Naive thymus-derived CD8-positive, alpha-beta T cell (primary cell): ENCODE data around the gene TPM1. TPM values are rescaled to one million over a fixed set of nuclear protein-coding genes. Genes with fewer than 3 reads are reported as not detected.

Source experiments
- ATAC-seq, 2 donors: fragments of 150-1000 bp; cut with Tn5 transposase in 1 of 2; sonication (Bioruptor Pico), chemical (Tn5 transposase) in 1 of 2; 1 replicate in 1 of 2; 2 replicates in 1 of 2; pipeline ENCODE4 v1.10.0; 2021; ENCODE audit warnings: mild to moderate bottlenecking in 2 of 2, moderate library complexity in 2 of 2
- POLR2A ChIA-PET: fragments of 350-600 bp; sonication (Branson Sonifier 250); formaldehyde crosslinking; loops from one replicate; lab custom pipeline; 2021; ENCODE audit warnings: antibody characterized with exemption; lab: Charles Lee
- DNase-seq, 10 donors: peaks; one replicate each; pipeline versions ENCODE4 v3.0.0 to v3.0.0-alpha.2; 2020 to 2022
- H3K27ac Mint-ChIP-seq, 10 donors: one replicate each; pipeline ENCODE4 v1.8.0; 2020 to 2022; ENCODE audit warnings: mild to moderate bottlenecking in 10 of 10, mixed read lengths in 10 of 10, moderate library complexity in 4 of 10, inconsistent platforms in 1 of 10
- H3K27me3 Mint-ChIP-seq, 5 donors: one replicate each; pipeline ENCODE4 v1.8.0; 2021 to 2022; ENCODE audit warnings: mixed read lengths in 5 of 5
- H3K36me3 Mint-ChIP-seq, 3 donors: one replicate each; pipeline ENCODE4 v1.8.0; 2020 to 2022; ENCODE audit warnings: mixed read lengths in 3 of 3, mild to moderate bottlenecking in 2 of 3, inconsistent platforms in 1 of 3
- H3K4me1 Mint-ChIP-seq, 4 donors: one replicate each; pipeline ENCODE4 v1.8.0; 2021 to 2022; ENCODE audit warnings: mixed read lengths in 4 of 4
- H3K4me3 Mint-ChIP-seq, 10 donors: one replicate each; pipeline ENCODE4 v1.8.0; 2020 to 2022; ENCODE audit warnings: mild to moderate bottlenecking in 10 of 10, mixed read lengths in 10 of 10, moderate library complexity in 6 of 10, inconsistent platforms in 1 of 10
- H3K9me3 Mint-ChIP-seq, 9 donors: one replicate each; pipeline ENCODE4 v1.8.0; 2020 to 2022; ENCODE audit warnings: mixed read lengths in 9 of 9, mild to moderate bottlenecking in 3 of 9, inconsistent platforms in 1 of 9, moderate library complexity in 1 of 9
- polyA plus RNA-seq, 3 donors: library from polyadenylated mRNA; unstranded; fragments of 300-500 nt; fragmentation: Illumina TruSeq; gene quantifications; one replicate each; pipeline ENCODE4 v1.2.3, GENCODE V29; 2021
- total RNA-seq, 8 experiments: library from RNA in 2 of 8; stranded (reverse) in 2 of 8; gene quantifications; one replicate each; pipeline ENCODE4 v1.2.3 and lab custom pipeline; 2021 to 2026

The TPM1 gene
- total and polyA plus RNA-seq, 5 experiments from 2014 or later, result 5.1 to 21.2 (median 6.0) TPM

- POLR2A ChIA-PET, result interaction anchor here (0.6 kb wide), 1 partner anchor 255 kb away, joined by 5 read pairs; no protein-coding TSS in a partner anchor
- no peak overlapping the region for H3K4me3 Mint-ChIP-seq
- H3K27ac Mint-ChIP-seq, result no peak overlapping the region
- H3K36me3 Mint-ChIP-seq, result no peaks in the 10 kb centered on the region
- H3K9me3 Mint-ChIP-seq, result no peaks in the 10 kb centered on the region
- DNase-seq, result no peak
- peaks cover 4 to 8% (median 7%) of the 10 kb centered on the region in 4 donors for H3K4me1 Mint-ChIP-seq
- no peak for ATAC-seq
- peaks cover 14 to 42% (median 29%) of the 10 kb centered on the region in 5 donors for H3K27me3 Mint-ChIP-seq
These were observed 4.4 kb upstream of the TPM1 start for GRCh38 chr15:63037976-63038720.

- ATAC-seq (no peak), DNase-seq (no peak)
- Mint-ChIP-seq H3K27me3 (peaks cover 16 to 52% (median 34%) of the 10 kb centered on the region in 5 donors), H3K36me3 (no peaks in the 10 kb centered on the region), H3K27ac (no peak overlapping the region), H3K4me1 (peaks cover 6 to 16% (median 13%) of the 10 kb centered on the region in 4 donors), H3K9me3 (no peaks in the 10 kb centered on the region), H3K4me3 (no peak overlapping the region)
- POLR2A ChIA-PET, result no interaction called here
These were observed 3.4 kb upstream of the TPM1 start for GRCh38 chr15:63038926-63039673.

DNA sequence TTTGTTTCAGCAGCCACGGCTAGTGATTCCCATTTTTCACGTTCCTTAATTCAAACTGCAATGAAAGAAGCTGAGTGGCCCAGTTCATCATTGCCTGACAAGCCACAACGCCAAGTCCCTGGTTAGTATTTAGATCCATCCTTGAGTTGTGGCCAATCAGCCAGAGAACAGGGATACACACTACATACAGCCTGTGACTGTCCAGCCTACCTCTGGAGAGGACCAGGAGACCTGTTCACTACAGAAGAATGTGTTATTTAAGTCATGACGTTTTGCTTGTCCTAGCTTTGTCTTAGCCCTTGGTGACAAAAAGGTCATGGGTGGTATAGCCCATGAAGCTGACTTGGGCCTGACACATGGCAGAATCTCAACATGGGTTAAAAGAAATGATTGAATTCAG lies 2.7 kb upstream of the TPM1 start:
- peaks cover 6 to 19% (median 14%) of the 10 kb centered on the region in 4 donors for H3K4me1 Mint-ChIP-seq
- ATAC-seq, result no peak
- H3K4me3 Mint-ChIP-seq, result no peak overlapping the region
- no peaks in the 10 kb centered on the region for H3K36me3 Mint-ChIP-seq
- peaks cover 21 to 59% (median 41%) of the 10 kb centered on the region in 5 donors for H3K27me3 Mint-ChIP-seq
- no peak for DNase-seq
- POLR2A ChIA-PET, result no interaction called here
- no peaks in the 10 kb centered on the region for H3K9me3 Mint-ChIP-seq
- no peak overlapping the region for H3K27ac Mint-ChIP-seq

DNA sequence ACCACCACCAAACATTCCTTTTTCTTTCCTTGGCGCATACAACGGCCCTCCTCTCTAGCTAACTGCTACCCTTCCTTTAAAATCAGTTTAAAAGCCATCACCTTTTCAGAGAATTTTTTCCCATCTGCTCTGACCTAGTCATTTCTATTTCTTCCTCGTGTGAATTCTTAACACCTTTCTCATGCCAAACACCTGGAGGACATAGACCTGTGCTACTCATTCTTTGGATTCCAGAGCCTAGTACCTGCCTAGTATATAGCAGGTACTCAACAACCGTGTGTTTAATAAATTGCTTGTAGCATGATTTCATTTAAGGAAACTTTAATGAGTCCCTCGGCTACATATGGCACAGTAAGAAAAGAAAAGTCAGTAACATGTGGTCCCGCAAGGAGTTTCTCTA lies 2.0 kb upstream of the TPM1 start:
- Mint-ChIP-seq H3K4me1 (peaks cover 6 to 19% (median 14%) of the 10 kb centered on the region in 4 donors), H3K36me3 (no peaks in the 10 kb centered on the region), H3K4me3 (no peak overlapping the region), H3K27me3 (peaks cover 26 to 66% (median 47%) of the 10 kb centered on the region in 5 donors), H3K27ac (no peak overlapping the region), H3K9me3 (no peaks in the 10 kb centered on the region)
- POLR2A ChIA-PET, result no interaction called here
- DNase-seq (no peak), ATAC-seq (no peak)

GRCh38 chr15:63040954-63041353 lies 1.6 kb upstream of the TPM1 start:
- POLR2A ChIA-PET, result no interaction called here
- H3K4me3 Mint-ChIP-seq, result peak overlapping the region in 3 of 10 donors; percentile 8 to 56 (median 11)
- no peaks in the 10 kb centered on the region for H3K36me3 Mint-ChIP-seq
- DNase-seq (no peak), ATAC-seq (no peak)
- peaks cover 29 to 70% (median 51%) of the 10 kb centered on the region in 5 donors for H3K27me3 Mint-ChIP-seq
- H3K9me3 Mint-ChIP-seq, result no peaks in the 10 kb centered on the region
- no peak overlapping the region for H3K27ac Mint-ChIP-seq
- peaks cover 6 to 19% (median 14%) of the 10 kb centered on the region in 4 donors for H3K4me1 Mint-ChIP-seq

GRCh38 chr15:63041402-63041973 lies 1.1 kb upstream of the TPM1 start:
- H3K4me3 Mint-ChIP-seq, result peak overlapping the region in 9 of 10 donors; percentile 11 to 73 (median 56)
- peaks cover 6 to 19% (median 14%) of the 10 kb centered on the region in 4 donors for H3K4me1 Mint-ChIP-seq
- peak overlapping the region in 1 of 10 donors; percentile 33 for H3K27ac Mint-ChIP-seq
- POLR2A ChIA-PET, result no interaction called here
- DNase-seq, result no peak
- peaks cover 29 to 76% (median 53%) of the 10 kb centered on the region in 5 donors for H3K27me3 Mint-ChIP-seq
- H3K9me3 Mint-ChIP-seq, result no peaks in the 10 kb centered on the region
- no peak for ATAC-seq
- no peaks in the 10 kb centered on the region for H3K36me3 Mint-ChIP-seq

GRCh38 chr15:63042877-63043334 lies 359 bp downstream of the TPM1 start:
- Mint-ChIP-seq H3K9me3 (no peaks in the 10 kb centered on the region), H3K27ac (peak overlapping the region in 1 of 10 donors; percentile 40), H3K36me3 (no peaks in the 10 kb centered on the region), H3K4me1 (peaks cover 6 to 24% (median 17%) of the 10 kb centered on the region in 4 donors), H3K4me3 (peak overlapping the region; percentile 59 to 81 (median 76)), H3K27me3 (peaks cover 28 to 87% (median 60%) of the 10 kb centered on the region in 5 donors)
- DNase-seq (peak in 2 of 10 donors; percentile 6 to 23), ATAC-seq (peak; percentile 35 to 37)
- POLR2A ChIA-PET, result no interaction called here

- Mint-ChIP-seq H3K27ac (no peak overlapping the region), H3K4me1 (peaks cover 6 to 26% (median 18%) of the 10 kb centered on the region in 4 donors), H3K4me3 (peak overlapping the region; percentile 59 to 81 (median 76)), H3K9me3 (no peaks in the 10 kb centered on the region), H3K27me3 (peaks cover 28 to 87% (median 60%) of the 10 kb centered on the region in 5 donors), H3K36me3 (no peaks in the 10 kb centered on the region)
- DNase-seq (peak in 3 of 10 donors; percentile 11 to 14 (median 11)), ATAC-seq (no peak)
- POLR2A ChIA-PET, result no interaction called here
These were observed 959 bp downstream of the TPM1 start for GRCh38 chr15:63043335-63044076.

GRCh38 chr15:63044077-63044644 lies 1.6 kb downstream of the TPM1 start:
- H3K27ac Mint-ChIP-seq, result no peak overlapping the region
- no peak for ATAC-seq
- no peaks in the 10 kb centered on the region for H3K36me3 Mint-ChIP-seq
- DNase-seq, result no peak
- POLR2A ChIA-PET, result no interaction called here
- peak overlapping the region in 8 of 10 donors; percentile 12 to 70 (median 58) for H3K4me3 Mint-ChIP-seq
- H3K4me1 Mint-ChIP-seq, result peaks cover 10 to 30% (median 21%) of the 10 kb centered on the region in 4 donors
- no peaks in the 10 kb centered on the region for H3K9me3 Mint-ChIP-seq
- peaks cover 28 to 82% (median 57%) of the 10 kb centered on the region in 5 donors for H3K27me3 Mint-ChIP-seq

GRCh38 chr15:63044645-63045464 lies 2.3 kb downstream of the TPM1 start:
- peaks cover 16 to 37% (median 27%) of the 10 kb centered on the region in 4 donors for H3K4me1 Mint-ChIP-seq
- H3K27me3 Mint-ChIP-seq, result peaks cover 28 to 76% (median 53%) of the 10 kb centered on the region in 5 donors
- no peak overlapping the region for H3K27ac Mint-ChIP-seq
- DNase-seq (no peak), ATAC-seq (no peak)
- H3K36me3 Mint-ChIP-seq, result no peaks in the 10 kb centered on the region
- H3K9me3 Mint-ChIP-seq, result no peaks in the 10 kb centered on the region
- POLR2A ChIA-PET, result no interaction called here
- H3K4me3 Mint-ChIP-seq, result peak overlapping the region in 5 of 10 donors; percentile 12 to 70 (median 62)

DNA sequence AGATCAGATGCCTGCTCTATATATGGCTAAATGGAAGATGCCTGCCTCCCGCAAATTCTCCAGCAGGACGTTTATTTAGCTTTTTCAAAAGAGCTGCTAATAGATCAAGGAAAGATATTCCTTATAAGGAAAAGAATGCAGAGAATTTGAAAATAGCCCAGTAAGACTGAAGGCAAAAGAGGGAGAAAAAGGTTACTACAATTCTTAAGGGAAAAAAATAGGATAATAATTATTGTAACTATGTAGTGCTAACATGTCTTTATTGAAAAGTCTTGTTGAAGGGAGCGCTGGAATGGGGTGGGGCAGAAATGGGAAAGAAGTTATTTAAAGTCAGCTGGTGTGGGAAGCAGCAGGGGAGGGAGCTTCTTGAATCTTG lies 2.9 kb downstream of the TPM1 start:
- Mint-ChIP-seq H3K27ac (peak overlapping the region in 1 of 10 donors; percentile 24), H3K9me3 (no peaks in the 10 kb centered on the region), H3K4me3 (no peak overlapping the region), H3K4me1 (peaks cover 16 to 43% (median 33%) of the 10 kb centered on the region in 4 donors), H3K36me3 (no peaks in the 10 kb centered on the region), H3K27me3 (peaks cover 28 to 70% (median 47%) of the 10 kb centered on the region in 5 donors)
- no peak for ATAC-seq
- POLR2A ChIA-PET, result no interaction called here
- no peak for DNase-seq
